H1 (cell line): ENCODE measurements around the gene ITGA3. TPM values are rescaled to one million over a fixed set of nuclear protein-coding genes. Genes with fewer than 3 reads are reported as not detected.

Source experiments
- SP1 ChIP-seq: IDR thresholded peaks from 2 replicates; pipeline ENCODE4 v1.6.1; 2011; ENCODE audit warnings: low read depth, low read length
- polyA plus RNA-seq, 7 experiments: library from polyadenylated mRNA; depleted of rRNA in 3 of 7; stranded (reverse) in 5 of 7; unstranded in 2 of 7; fragments of >200 nt in 5 of 7; fragments of 200-250 nt in 2 of 7; gene quantifications; 1 replicate in 5 of 7; 2 replicates in 1 of 7; 4 replicates in 1 of 7; pipeline versions ENCODE4 v1.2.1 to v1.2.3, GENCODE V29; 2011 to 2013; ENCODE audit warnings: missing spikeins in 2 of 7, mixed read lengths in 2 of 7
- total RNA-seq: library from RNA; stranded (reverse); fragmentation: NEBNext Ultra II Directional; extraction: Animal tissue kit (Norgen Biotek cat#: 25700); gene quantifications from 2 replicates; pipeline ENCODE4 v1.2.1, GENCODE V29; 2021
- TF ChIP-seq, protein P1 (sequence below): fragments of 300-600 bp; sonication (generic); IDR thresholded peaks from 2 replicates; pipeline ENCODE4 v1.7.1; 2012; ENCODE audit warnings: low read length, moderate library complexity, mild to moderate bottlenecking, inconsistent platforms; ENCODE audit not compliant: insufficient replicate concordance

ITGA3 gene
- total and polyA plus RNA-seq, 2 of the 8 experiments (the other 6 are each of a cell fraction or from before 2014, with no cell fraction given): 24.0 to 24.2 TPM

DNA sequence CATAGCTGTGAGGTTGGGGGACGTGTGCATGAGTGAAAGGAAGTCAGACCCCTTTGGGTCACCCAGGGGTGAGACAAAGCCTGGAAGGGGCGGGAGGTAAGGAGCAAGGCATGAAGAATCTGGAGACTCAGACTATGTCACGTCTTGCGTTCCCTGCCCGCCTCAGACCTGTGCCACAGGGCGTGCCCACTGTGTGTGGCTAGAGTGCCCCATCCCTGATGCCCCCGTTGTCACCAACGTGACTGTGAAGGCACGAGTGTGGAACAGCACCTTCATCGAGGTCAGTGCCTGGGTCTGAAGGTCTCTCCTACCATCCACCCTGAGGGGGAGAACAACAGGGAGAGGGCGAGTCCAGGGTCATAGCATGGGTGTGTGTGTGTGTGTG, 24.2 kb downstream of the ITGA3 start (continued):
- TF ChIP-seq, protein P1, sequence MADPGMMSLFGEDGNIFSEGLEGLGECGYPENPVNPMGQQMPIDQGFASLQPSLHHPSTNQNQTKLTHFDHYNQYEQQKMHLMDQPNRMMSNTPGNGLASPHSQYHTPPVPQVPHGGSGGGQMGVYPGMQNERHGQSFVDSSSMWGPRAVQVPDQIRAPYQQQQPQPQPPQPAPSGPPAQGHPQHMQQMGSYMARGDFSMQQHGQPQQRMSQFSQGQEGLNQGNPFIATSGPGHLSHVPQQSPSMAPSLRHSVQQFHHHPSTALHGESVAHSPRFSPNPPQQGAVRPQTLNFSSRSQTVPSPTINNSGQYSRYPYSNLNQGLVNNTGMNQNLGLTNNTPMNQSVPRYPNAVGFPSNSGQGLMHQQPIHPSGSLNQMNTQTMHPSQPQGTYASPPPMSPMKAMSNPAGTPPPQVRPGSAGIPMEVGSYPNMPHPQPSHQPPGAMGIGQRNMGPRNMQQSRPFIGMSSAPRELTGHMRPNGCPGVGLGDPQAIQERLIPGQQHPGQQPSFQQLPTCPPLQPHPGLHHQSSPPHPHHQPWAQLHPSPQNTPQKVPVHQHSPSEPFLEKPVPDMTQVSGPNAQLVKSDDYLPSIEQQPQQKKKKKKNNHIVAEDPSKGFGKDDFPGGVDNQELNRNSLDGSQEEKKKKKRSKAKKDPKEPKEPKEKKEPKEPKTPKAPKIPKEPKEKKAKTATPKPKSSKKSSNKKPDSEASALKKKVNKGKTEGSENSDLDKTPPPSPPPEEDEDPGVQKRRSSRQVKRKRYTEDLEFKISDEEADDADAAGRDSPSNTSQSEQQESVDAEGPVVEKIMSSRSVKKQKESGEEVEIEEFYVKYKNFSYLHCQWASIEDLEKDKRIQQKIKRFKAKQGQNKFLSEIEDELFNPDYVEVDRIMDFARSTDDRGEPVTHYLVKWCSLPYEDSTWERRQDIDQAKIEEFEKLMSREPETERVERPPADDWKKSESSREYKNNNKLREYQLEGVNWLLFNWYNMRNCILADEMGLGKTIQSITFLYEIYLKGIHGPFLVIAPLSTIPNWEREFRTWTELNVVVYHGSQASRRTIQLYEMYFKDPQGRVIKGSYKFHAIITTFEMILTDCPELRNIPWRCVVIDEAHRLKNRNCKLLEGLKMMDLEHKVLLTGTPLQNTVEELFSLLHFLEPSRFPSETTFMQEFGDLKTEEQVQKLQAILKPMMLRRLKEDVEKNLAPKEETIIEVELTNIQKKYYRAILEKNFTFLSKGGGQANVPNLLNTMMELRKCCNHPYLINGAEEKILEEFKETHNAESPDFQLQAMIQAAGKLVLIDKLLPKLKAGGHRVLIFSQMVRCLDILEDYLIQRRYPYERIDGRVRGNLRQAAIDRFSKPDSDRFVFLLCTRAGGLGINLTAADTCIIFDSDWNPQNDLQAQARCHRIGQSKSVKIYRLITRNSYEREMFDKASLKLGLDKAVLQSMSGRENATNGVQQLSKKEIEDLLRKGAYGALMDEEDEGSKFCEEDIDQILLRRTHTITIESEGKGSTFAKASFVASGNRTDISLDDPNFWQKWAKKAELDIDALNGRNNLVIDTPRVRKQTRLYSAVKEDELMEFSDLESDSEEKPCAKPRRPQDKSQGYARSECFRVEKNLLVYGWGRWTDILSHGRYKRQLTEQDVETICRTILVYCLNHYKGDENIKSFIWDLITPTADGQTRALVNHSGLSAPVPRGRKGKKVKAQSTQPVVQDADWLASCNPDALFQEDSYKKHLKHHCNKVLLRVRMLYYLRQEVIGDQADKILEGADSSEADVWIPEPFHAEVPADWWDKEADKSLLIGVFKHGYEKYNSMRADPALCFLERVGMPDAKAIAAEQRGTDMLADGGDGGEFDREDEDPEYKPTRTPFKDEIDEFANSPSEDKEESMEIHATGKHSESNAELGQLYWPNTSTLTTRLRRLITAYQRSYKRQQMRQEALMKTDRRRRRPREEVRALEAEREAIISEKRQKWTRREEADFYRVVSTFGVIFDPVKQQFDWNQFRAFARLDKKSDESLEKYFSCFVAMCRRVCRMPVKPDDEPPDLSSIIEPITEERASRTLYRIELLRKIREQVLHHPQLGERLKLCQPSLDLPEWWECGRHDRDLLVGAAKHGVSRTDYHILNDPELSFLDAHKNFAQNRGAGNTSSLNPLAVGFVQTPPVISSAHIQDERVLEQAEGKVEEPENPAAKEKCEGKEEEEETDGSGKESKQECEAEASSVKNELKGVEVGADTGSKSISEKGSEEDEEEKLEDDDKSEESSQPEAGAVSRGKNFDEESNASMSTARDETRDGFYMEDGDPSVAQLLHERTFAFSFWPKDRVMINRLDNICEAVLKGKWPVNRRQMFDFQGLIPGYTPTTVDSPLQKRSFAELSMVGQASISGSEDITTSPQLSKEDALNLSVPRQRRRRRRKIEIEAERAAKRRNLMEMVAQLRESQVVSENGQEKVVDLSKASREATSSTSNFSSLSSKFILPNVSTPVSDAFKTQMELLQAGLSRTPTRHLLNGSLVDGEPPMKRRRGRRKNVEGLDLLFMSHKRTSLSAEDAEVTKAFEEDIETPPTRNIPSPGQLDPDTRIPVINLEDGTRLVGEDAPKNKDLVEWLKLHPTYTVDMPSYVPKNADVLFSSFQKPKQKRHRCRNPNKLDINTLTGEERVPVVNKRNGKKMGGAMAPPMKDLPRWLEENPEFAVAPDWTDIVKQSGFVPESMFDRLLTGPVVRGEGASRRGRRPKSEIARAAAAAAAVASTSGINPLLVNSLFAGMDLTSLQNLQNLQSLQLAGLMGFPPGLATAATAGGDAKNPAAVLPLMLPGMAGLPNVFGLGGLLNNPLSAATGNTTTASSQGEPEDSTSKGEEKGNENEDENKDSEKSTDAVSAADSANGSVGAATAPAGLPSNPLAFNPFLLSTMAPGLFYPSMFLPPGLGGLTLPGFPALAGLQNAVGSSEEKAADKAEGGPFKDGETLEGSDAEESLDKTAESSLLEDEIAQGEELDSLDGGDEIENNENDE: no peak
- TF ChIP-seq SP1: no peak
- TF ChIP-seq, all 59 proteins: peak for 0
